Aorta (tissue), 5 donors: ENCODE results near the gene ARPC1B. TPM values are rescaled to one million over a fixed set of nuclear protein-coding genes. Genes with fewer than 3 reads are reported as not detected.

ENCODE experiments used
- ATAC-seq: fragments of 200-7000 bp; cut with Tn5 transposase; one replicate; pipeline ENCODE4 v1.9.1; 2022; ENCODE audit warnings: moderate library complexity; ENCODE audit not compliant: low FRiP score
- DNase-seq, 2 donors: peaks; one replicate each; pipeline ENCODE4 v3.0.0-alpha.2; 2020
- H3K27ac ChIP-seq, 2 donors: one replicate each; pipeline ENCODE4 v1.5.1; 2013; ENCODE audit warnings: low read length in 2 of 2, mild to moderate bottlenecking in 2 of 2, moderate library complexity in 2 of 2, control low read depth in 1 of 2, inconsistent platforms in 1 of 2, low read depth in 1 of 2
- H3K27me3 ChIP-seq, 2 donors: one replicate each; pipeline ENCODE4 v1.6.1; 2013; ENCODE audit warnings: control low read depth in 1 of 2, low read length in 1 of 2, mild to moderate bottlenecking in 1 of 2, moderate library complexity in 1 of 2; ENCODE audit not compliant: insufficient read depth in 2 of 2, control insufficient read depth in 1 of 2
- H3K36me3 ChIP-seq, 2 donors: one replicate each; pipeline ENCODE4 v1.6.1; 2013; ENCODE audit warnings: control low read depth in 1 of 2, low read length in 1 of 2, mild to moderate bottlenecking in 1 of 2; ENCODE audit not compliant: insufficient read depth in 2 of 2, control insufficient read depth in 1 of 2
- H3K4me1 ChIP-seq, 2 donors: one replicate each; pipeline ENCODE4 v1.6.1; 2013; ENCODE audit warnings: low read length in 2 of 2, control low read depth in 1 of 2, mild to moderate bottlenecking in 1 of 2, moderate library complexity in 1 of 2; ENCODE audit not compliant: insufficient read depth in 2 of 2, control insufficient read depth in 1 of 2
- H3K4me3 ChIP-seq, 2 donors: one replicate each; pipeline ENCODE4 v1.5.1; 2013; ENCODE audit warnings: low read length in 2 of 2, control low read depth in 1 of 2, mild to moderate bottlenecking in 1 of 2
- H3K9me3 ChIP-seq: one replicate; pipeline ENCODE4 v1.6.1; 2013; ENCODE audit warnings: mild to moderate bottlenecking, low read length; ENCODE audit not compliant: control insufficient read depth
- WGBS, 2 donors: extraction: QIAGEN DNeasy Blood & Tissue Kit; methylation state at CpG; one replicate each; pipeline ENCODE4 v1.1.7; 2013; 5-methylcytosine and 5-hydroxymethylcytosine counted together
- intact Hi-C, 2 donors: fragments of 100-400 bp; cut with DNase I; formaldehyde crosslinking; loops; one replicate each; pipeline versions ENCODE4 v1.14.2 to v1.15.0; 2022
- polyA plus RNA-seq, 2 donors: library from polyadenylated mRNA; stranded (reverse); fragments of 200-250 nt; gene quantifications; one replicate each; pipeline ENCODE4 v1.2.3, GENCODE V29; 2013
- total RNA-seq, 2 donors: library from RNA; stranded (reverse); fragmentation: NEBNext Ultra II Directional; extraction: Animal tissue kit (Norgen Biotek cat#: 25700); gene quantifications; one replicate each; pipeline ENCODE4 v1.2.1, GENCODE V29; 2021
- donor health status: healthy with polysubstance abuse.
- donor health status: Bipolar disorder and iron deficiency.
- donor health status: DM: no; HTN: no; CAD: no.
- donor health status: DM: no; HTN: no; CAD: no.
- donor health status: DM: yes; HTN: yes; CAD: no.

Gene ARPC1B
- total and polyA plus RNA-seq, 4 donors: 134 to 262 (median 162) TPM

- Histone ChIP-seq H3K4me1 (no peaks in the 10 kb centered on the region), H3K4me3 (no peak overlapping the region), H3K9me3 (no peaks in the 10 kb centered on the region), H3K36me3 (peaks cover 5 to 7% of the 10 kb centered on the region in 2 donors), H3K27me3 (no peaks in the 10 kb centered on the region), H3K27ac (no peak overlapping the region)
- DNase-seq (peak in 1 of 2 donors; percentile 6), ATAC-seq (no peak)
- intact Hi-C loops: no loop called here
- WGBS, 2 donors: 72 to 75% methylated on average over 3 of the region's 3 CpGs
Observed at GRCh38 chr7:99362801-99363200, 11.7 kb upstream of the ARPC1B start.

- WGBS, 2 donors: 80 to 83% methylated on average over 5 of the region's 5 CpGs
- intact Hi-C loops: no loop called here
- Histone ChIP-seq H3K9me3 (no peaks in the 10 kb centered on the region), H3K4me3 (no peak overlapping the region), H3K36me3 (peaks cover 5 to 7% of the 10 kb centered on the region in 2 donors), H3K4me1 (no peaks in the 10 kb centered on the region), H3K27me3 (no peaks in the 10 kb centered on the region), H3K27ac (no peak overlapping the region)
- DNase-seq: no peak
- ATAC-seq: no peak
Observed at GRCh38 chr7:99363286-99363685, 11.2 kb upstream of the ARPC1B start.

GRCh38 chr7:99365318-99366141, 9.0 kb upstream of the ARPC1B start:
- H3K4me1 ChIP-seq: no peaks in the 10 kb centered on the region
- DNase-seq: peak in 1 of 2 donors; percentile 77
- no peak overlapping the region for H3K4me3 ChIP-seq
- intact Hi-C loops: loop anchor here in 1 of 2 donors (5.0 kb wide), 1 partner anchor 52 kb away; no protein-coding TSS in a partner anchor
- H3K27me3 ChIP-seq: no peaks in the 10 kb centered on the region
- H3K36me3 ChIP-seq: peaks cover 2 to 3% of the 10 kb centered on the region in 2 donors
- 81 to 87% methylated on average over 17 of the region's 17 CpGs for WGBS, 2 donors
- ATAC-seq: no peak
- H3K27ac ChIP-seq: no peak overlapping the region
- H3K9me3 ChIP-seq: no peaks in the 10 kb centered on the region

GRCh38 chr7:99366646-99367045, 7.9 kb upstream of the ARPC1B start:
- Histone ChIP-seq H3K4me3 (no peak overlapping the region), H3K27ac (no peak overlapping the region), H3K27me3 (no peaks in the 10 kb centered on the region), H3K36me3 (peaks cover 2 to 3% of the 10 kb centered on the region in 2 donors), H3K4me1 (no peaks in the 10 kb centered on the region), H3K9me3 (no peaks in the 10 kb centered on the region)
- WGBS, 2 donors: 77 to 80% methylated on average over 11 of the region's 11 CpGs
- DNase-seq (peak in 1 of 2 donors; percentile 68), ATAC-seq (no peak)
- intact Hi-C loops: loop anchor here in 1 of 2 donors (5.0 kb wide), 1 partner anchor 51 kb away; no protein-coding TSS in a partner anchor

- H3K4me1 ChIP-seq: no peaks in the 10 kb centered on the region
- no peak overlapping the region for H3K27ac ChIP-seq
- intact Hi-C loops: loop anchor here in 1 of 2 donors (5.0 kb wide), 1 partner anchor 48 kb away; no protein-coding TSS in a partner anchor
- H3K27me3 ChIP-seq: no peaks in the 10 kb centered on the region
- 94 to 96% methylated on average over 13 of the region's 13 CpGs for WGBS, 2 donors
- no peak for DNase-seq
- no peak overlapping the region for H3K4me3 ChIP-seq
- no peak for ATAC-seq
- H3K9me3 ChIP-seq: no peaks in the 10 kb centered on the region
- peaks cover 2 to 3% of the 10 kb centered on the region in 2 donors for H3K36me3 ChIP-seq
Observed at GRCh38 chr7:99368750-99369389, 5.7 kb upstream of the ARPC1B start.

GRCh38 chr7:99369767-99370391, 4.7 kb upstream of the ARPC1B start:
- H3K4me1 ChIP-seq: no peaks in the 10 kb centered on the region
- WGBS, 2 donors: 18 to 20% methylated on average over 8 to 9 of the region's 9 CpGs
- intact Hi-C loops: loop anchor here in 1 of 2 donors (5.0 kb wide), 1 partner anchor 47 kb away; no protein-coding TSS in a partner anchor
- H3K36me3 ChIP-seq: peaks cover 2 to 3% of the 10 kb centered on the region in 2 donors
- DNase-seq (no peak), ATAC-seq (no peak)
- no peak overlapping the region for H3K4me3 ChIP-seq
- no peaks in the 10 kb centered on the region for H3K27me3 ChIP-seq
- H3K9me3 ChIP-seq: no peaks in the 10 kb centered on the region
- peak overlapping the region; percentile 3 to 37 for H3K27ac ChIP-seq

GRCh38 chr7:99371376-99371920, 3.1 kb upstream of the ARPC1B start:
- DNase-seq: peak in 1 of 2 donors; percentile 27
- H3K4me3 ChIP-seq: no peak overlapping the region

GRCh38 chr7:99372275-99373090, 2.0 kb upstream of the ARPC1B start:
- Histone ChIP-seq H3K27ac (peak overlapping the region in 1 of 2 donors; percentile 17), H3K9me3 (no peaks in the 10 kb centered on the region), H3K4me3 (no peak overlapping the region), H3K4me1 (no peaks in the 10 kb centered on the region), H3K36me3 (no peaks in the 10 kb centered on the region), H3K27me3 (no peaks in the 10 kb centered on the region)
- intact Hi-C loops: no loop called here
- ATAC-seq (no peak), DNase-seq (peak in 1 of 2 donors; percentile 46)
- 56 to 58% methylated on average over 21 of the region's 21 CpGs for WGBS, 2 donors

More at GRCh38 chr7:99371376-99371920, 3.1 kb upstream of the ARPC1B start:
- H3K9me3 ChIP-seq: no peaks in the 10 kb centered on the region
- no peak for ATAC-seq
- H3K27ac ChIP-seq: no peak overlapping the region
- WGBS, 2 donors: 80 to 83% methylated on average over 11 of the region's 11 CpGs
- no peaks in the 10 kb centered on the region for H3K27me3 ChIP-seq
- H3K4me1 ChIP-seq: no peaks in the 10 kb centered on the region
- intact Hi-C loops: no loop called here
- peaks cover 0 to 2% of the 10 kb centered on the region in 2 donors for H3K36me3 ChIP-seq
